Colon (tissue), 2 donors: ENCODE measurements around the gene KLHL12.

ENCODE experiments used
- FAIRE-seq: peaks from 2 replicates; lab custom pipeline; 2012; peaks lifted over from hg19 to GRCh38; lab: Jason Lieb, UNC
- donor health status: control.
- donor health status: control.

Gene KLHL12

GRCh38 chr1:202926581-202927491 is at the start of gene KLHL12:
TSS of gene KLHL12 (minus strand) at chr1:202927234. CDS start at chr1:202925162, 2,072 bp downstream.
- no peak for FAIRE-seq

GRCh38 chr1:202976633-202977032 is 49.6 kb upstream of the KLHL12 start:
- no peak for FAIRE-seq

GRCh38 chr1:202974856-202975255 is 47.8 kb upstream of the KLHL12 start:
- no peak for FAIRE-seq

GRCh38 chr1:202972046-202972445 is 45.0 kb upstream of the KLHL12 start:
- no peak for FAIRE-seq

- no peak for FAIRE-seq
Measured at GRCh38 chr1:202968895-202969295, 41.9 kb upstream of the KLHL12 start.

- no peak for FAIRE-seq
Measured at GRCh38 chr1:202968351-202968750, 41.3 kb upstream of the KLHL12 start.

- FAIRE-seq, result no peak
Measured at GRCh38 chr1:202967684-202968281, 40.7 kb upstream of the KLHL12 start.

GRCh38 chr1:202966006-202966898 is 39.2 kb upstream of the KLHL12 start:
- no peak for FAIRE-seq

GRCh38 chr1:202965422-202965821 is 38.4 kb upstream of the KLHL12 start:
- no peak for FAIRE-seq

GRCh38 chr1:202964791-202965410 is 37.9 kb upstream of the KLHL12 start:
- no peak for FAIRE-seq

- no peak for FAIRE-seq
Measured at GRCh38 chr1:202961220-202961880, 34.3 kb upstream of the KLHL12 start.

GRCh38 chr1:202959276-202959620 is 32.2 kb upstream of the KLHL12 start:
- no peak for FAIRE-seq

GRCh38 chr1:202958544-202959275 is 31.7 kb upstream of the KLHL12 start:
- FAIRE-seq, result no peak

GRCh38 chr1:202957733-202958543 is 30.9 kb upstream of the KLHL12 start, which contains the start of gene ADIPOR1:
TSS of gene ADIPOR1 (minus strand) at chr1:202958312. CDS start at chr1:202951070, 7,242 bp downstream.
- FAIRE-seq, result no peak

- FAIRE-seq, result no peak
Measured at GRCh38 chr1:202956969-202957368, 29.9 kb upstream of the KLHL12 start.

GRCh38 chr1:202954057-202954745 is 27.2 kb upstream of the KLHL12 start:
- no peak for FAIRE-seq

GRCh38 chr1:202953392-202953791 is 26.4 kb upstream of the KLHL12 start:
- no peak for FAIRE-seq

GRCh38 chr1:202952818-202953217 is 25.8 kb upstream of the KLHL12 start:
- FAIRE-seq, result no peak

- FAIRE-seq, result no peak
Measured at GRCh38 chr1:202952099-202952498, 25.1 kb upstream of the KLHL12 start.
